Fibroblast of pulmonary artery (primary cell): ENCODE results near the gene IL34.

Experiments
- DNase-seq: peaks from one replicate; pipeline ENCODE4 v3.0.0-alpha.2; 2010; ENCODE audit warnings: low read depth
- H3K4me3 ChIP-seq: replicated peaks from 2 replicates; pipeline ENCODE4 v1.5.1; 2011; ENCODE audit warnings: low read depth, mild to moderate bottlenecking, control low read depth, low read length, moderate library complexity
- TF ChIP-seq, protein P1 (sequence below): IDR thresholded peaks from 2 replicates; pipeline ENCODE4 v1.5.1; 2011; ENCODE audit warnings: mild to moderate bottlenecking, control low read depth, low read length, inconsistent platforms; ENCODE audit errors: missing control alignments

The IL34 gene

GRCh38 chr16:70698901-70699300 is 52.5 kb downstream of the IL34 start:
- no peak for DNase-seq
- no peak overlapping the region for H3K4me3 ChIP-seq
- TF ChIP-seq, protein P1, sequence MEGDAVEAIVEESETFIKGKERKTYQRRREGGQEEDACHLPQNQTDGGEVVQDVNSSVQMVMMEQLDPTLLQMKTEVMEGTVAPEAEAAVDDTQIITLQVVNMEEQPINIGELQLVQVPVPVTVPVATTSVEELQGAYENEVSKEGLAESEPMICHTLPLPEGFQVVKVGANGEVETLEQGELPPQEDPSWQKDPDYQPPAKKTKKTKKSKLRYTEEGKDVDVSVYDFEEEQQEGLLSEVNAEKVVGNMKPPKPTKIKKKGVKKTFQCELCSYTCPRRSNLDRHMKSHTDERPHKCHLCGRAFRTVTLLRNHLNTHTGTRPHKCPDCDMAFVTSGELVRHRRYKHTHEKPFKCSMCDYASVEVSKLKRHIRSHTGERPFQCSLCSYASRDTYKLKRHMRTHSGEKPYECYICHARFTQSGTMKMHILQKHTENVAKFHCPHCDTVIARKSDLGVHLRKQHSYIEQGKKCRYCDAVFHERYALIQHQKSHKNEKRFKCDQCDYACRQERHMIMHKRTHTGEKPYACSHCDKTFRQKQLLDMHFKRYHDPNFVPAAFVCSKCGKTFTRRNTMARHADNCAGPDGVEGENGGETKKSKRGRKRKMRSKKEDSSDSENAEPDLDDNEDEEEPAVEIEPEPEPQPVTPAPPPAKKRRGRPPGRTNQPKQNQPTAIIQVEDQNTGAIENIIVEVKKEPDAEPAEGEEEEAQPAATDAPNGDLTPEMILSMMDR: no peak

DNA sequence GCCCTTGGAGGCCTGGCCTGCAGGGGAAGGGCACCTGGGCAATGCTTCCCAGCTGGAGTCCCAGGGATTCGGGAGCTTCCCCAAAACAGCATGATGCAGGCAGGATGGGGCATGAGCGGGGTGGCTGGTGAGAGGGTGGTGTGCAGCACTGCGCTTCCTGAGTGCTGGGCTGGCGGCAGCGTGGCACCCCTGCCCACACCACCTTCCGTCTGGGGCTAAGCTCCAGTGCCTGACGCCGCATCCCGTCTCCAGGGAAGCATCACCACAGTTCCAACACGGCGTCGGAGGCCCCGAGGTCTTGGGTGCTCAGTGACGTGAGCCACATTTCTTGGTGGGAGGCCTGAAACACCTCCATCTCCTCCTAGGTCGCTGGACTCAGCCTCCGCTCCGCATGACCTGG is 53.3 kb downstream of the IL34 start:
- TF ChIP-seq, protein P1: no peak
- no peak for DNase-seq
- no peak overlapping the region for H3K4me3 ChIP-seq

- H3K4me3 ChIP-seq: no peak overlapping the region
- DNase-seq: no peak
- TF ChIP-seq, protein P1: no peak
Measured at GRCh38 chr16:70700101-70701020, 54.0 kb downstream of the IL34 start.

GRCh38 chr16:70701036-70701435 is 54.7 kb downstream of the IL34 start:
- no peak for DNase-seq
- H3K4me3 ChIP-seq: no peak overlapping the region

GRCh38 chr16:70701596-70701995 is 55.2 kb downstream of the IL34 start:
- TF ChIP-seq, protein P1: no peak
- no peak overlapping the region for H3K4me3 ChIP-seq
- DNase-seq: no peak

More at GRCh38 chr16:70701036-70701435, 54.7 kb downstream of the IL34 start:
- TF ChIP-seq, protein P1: no peak

DNA sequence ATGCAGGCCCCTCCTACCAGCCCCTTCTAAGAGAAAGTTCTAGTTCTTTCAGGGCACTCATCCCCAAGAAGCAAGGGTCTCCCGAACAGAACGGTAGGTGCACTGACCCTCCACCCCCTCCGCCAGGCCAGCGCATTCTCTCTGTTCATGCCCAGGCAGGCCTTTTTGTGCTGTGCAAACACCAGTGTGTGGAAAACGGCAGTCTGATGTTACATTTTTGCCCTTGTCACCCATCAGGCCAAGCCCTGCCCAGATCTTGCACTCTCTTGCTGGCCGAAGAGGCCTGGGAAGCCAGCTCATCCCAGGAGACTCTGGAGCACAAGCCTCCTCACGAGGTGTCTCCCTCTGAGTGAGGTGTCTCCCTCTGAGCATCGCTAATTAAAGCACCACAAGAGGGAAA is 55.6 kb downstream of the IL34 start:
- no peak for DNase-seq
- TF ChIP-seq, protein P1: no peak
- H3K4me3 ChIP-seq: no peak overlapping the region
